Astrocyte (in vitro differentiated cells and primary cell): Measurements from ENCODE around the gene IQCH. TPM values are rescaled to one million over a fixed set of nuclear protein-coding genes. Genes with fewer than 3 reads are reported as not detected.

ENCODE experiments used
- DNase-seq: peaks from one replicate; pipeline ENCODE4 v3.0.0-alpha.2; 2010; ENCODE audit warnings: low read depth
- FAIRE-seq: peaks from 2 replicates; lab custom pipeline; 2011; peaks lifted over from hg19 to GRCh38; lab: Jason Lieb, UNC
- H2AFZ ChIP-seq: 2 replicates; pipeline ENCODE4 v1.6.0; 2012; ENCODE audit warnings: low read depth, low read length, inconsistent platforms
- H3K27ac ChIP-seq: 2 replicates; pipeline ENCODE4 v1.5.1; 2011; ENCODE audit warnings: low read depth, low read length, inconsistent platforms
- H3K27me3 ChIP-seq: 2 replicates; pipeline ENCODE4 v1.6.0; 2011; ENCODE audit warnings: low read length, inconsistent platforms; ENCODE audit not compliant: insufficient read depth
- H3K36me3 ChIP-seq: 2 replicates; pipeline ENCODE4 v1.5.1; 2011; ENCODE audit warnings: low read length, inconsistent platforms; ENCODE audit not compliant: insufficient read depth
- H3K4me1 ChIP-seq: 2 replicates; pipeline ENCODE4 v1.5.1; 2011; ENCODE audit warnings: low read length, inconsistent platforms; ENCODE audit not compliant: insufficient read depth
- H3K4me2 ChIP-seq: 2 replicates; pipeline ENCODE4 v1.6.0; 2012; ENCODE audit warnings: low read length, inconsistent platforms
- H3K4me3 ChIP-seq: 2 replicates; pipeline ENCODE4 v1.5.1; 2011; ENCODE audit warnings: low read depth, mild to moderate bottlenecking, low read length, inconsistent platforms; ENCODE audit not compliant: insufficient read depth
- H3K79me2 ChIP-seq: 2 replicates; pipeline ENCODE4 v1.6.0; 2012; ENCODE audit warnings: mild to moderate bottlenecking, low read length, inconsistent platforms; ENCODE audit not compliant: insufficient read depth
- H3K9ac ChIP-seq: 2 replicates; pipeline ENCODE4 v1.6.0; 2012; ENCODE audit warnings: mild to moderate bottlenecking, low read length, inconsistent platforms
- H3K9me3 ChIP-seq: 2 replicates; pipeline ENCODE4 v1.5.1; 2012; ENCODE audit warnings: low read depth, mild to moderate bottlenecking, low read length, inconsistent platforms; ENCODE audit not compliant: insufficient read depth
- H4K20me1 ChIP-seq: 2 replicates; pipeline ENCODE4 v1.6.0; 2012; ENCODE audit warnings: low read length, inconsistent platforms; ENCODE audit not compliant: insufficient read depth
- H3K27ac Mint-ChIP-seq: one replicate; pipeline ENCODE4 v1.8.0; 2021; ENCODE audit warnings: mild to moderate bottlenecking, mixed read lengths; ENCODE audit not compliant: unreplicated experiment
- H3K27me3 Mint-ChIP-seq: one replicate; pipeline ENCODE4 v1.8.0; 2021; ENCODE audit warnings: low read depth, mixed read lengths; ENCODE audit not compliant: unreplicated experiment
- H3K36me3 Mint-ChIP-seq: one replicate; pipeline ENCODE4 v1.8.0; 2021; ENCODE audit warnings: low read depth, mixed read lengths; ENCODE audit not compliant: unreplicated experiment
- H3K4me1 Mint-ChIP-seq: one replicate; pipeline ENCODE4 v1.8.0; 2021; ENCODE audit warnings: low read depth, mixed read lengths; ENCODE audit not compliant: unreplicated experiment
- H3K4me3 Mint-ChIP-seq: one replicate; pipeline ENCODE4 v1.8.0; 2021; ENCODE audit warnings: mild to moderate bottlenecking, moderate library complexity, mixed read lengths; ENCODE audit not compliant: unreplicated experiment
- H3K9me3 Mint-ChIP-seq: one replicate; pipeline ENCODE4 v1.8.0; 2021; ENCODE audit warnings: mild to moderate bottlenecking, mixed read lengths; ENCODE audit not compliant: unreplicated experiment
- EZH2 ChIP-seq: IDR thresholded peaks from 2 replicates; pipeline ENCODE4 v1.6.1; 2012; ENCODE audit warnings: mild to moderate bottlenecking, low read length, inconsistent platforms; ENCODE audit not compliant: insufficient read depth
- total RNA-seq: library from RNA; stranded (reverse); gene quantifications from 2 replicates; pipeline ENCODE4 v1.2.1, GENCODE V29; 2021
- TF ChIP-seq, protein P1 (sequence below): IDR thresholded peaks from 2 replicates; pipeline ENCODE4 v1.5.1; 2011; ENCODE audit warnings: low read depth, mild to moderate bottlenecking, inconsistent platforms, low read length, moderate library complexity; ENCODE audit not compliant: insufficient read depth

Gene IQCH
- total RNA-seq, 1 donor from 2014 or later: 2.7 TPM

DNA sequence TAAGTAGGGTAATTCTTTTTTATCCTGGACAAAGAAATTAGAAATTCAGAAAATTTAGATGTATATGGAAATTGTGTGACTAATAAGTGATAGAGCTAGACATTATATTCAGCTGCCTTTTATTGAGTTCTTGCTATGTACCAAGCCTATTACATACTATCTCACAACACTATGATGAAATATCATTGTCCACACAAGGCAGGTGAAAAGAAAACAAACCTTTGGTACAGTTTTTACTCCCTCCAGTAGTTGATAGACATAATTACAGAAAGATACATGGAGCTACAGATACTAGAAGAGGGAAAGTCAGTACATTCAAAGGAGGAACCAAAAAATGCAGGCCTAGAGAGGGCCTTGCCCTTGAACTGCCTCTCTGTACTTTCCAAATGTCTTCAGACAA, 4.8 kb downstream of the IQCH start:
- H3K4me3 Mint-ChIP-seq: no peak overlapping the region
- Histone ChIP-seq H3K9ac (no peak overlapping the region), H2AFZ (no peak overlapping the region), H3K9me3 (no peaks in the 10 kb centered on the region), H3K4me2 (no peak overlapping the region), H3K79me2 (no peaks in the 10 kb centered on the region), H3K27ac (no peak overlapping the region), H4K20me1 (no peaks in the 10 kb centered on the region), H3K27me3 (no peaks in the 10 kb centered on the region), H3K4me3 (no peak overlapping the region), H3K4me1 (no peaks in the 10 kb centered on the region), H3K36me3 (no peaks in the 10 kb centered on the region)
- no peak overlapping the region for H3K27ac Mint-ChIP-seq
- H3K27me3 Mint-ChIP-seq: no peaks in the 10 kb centered on the region
- H3K4me1 Mint-ChIP-seq: no peaks in the 10 kb centered on the region
- DNase-seq (no peak), FAIRE-seq (no peak)
- H3K9me3 Mint-ChIP-seq: no peaks in the 10 kb centered on the region
- H3K36me3 Mint-ChIP-seq: no peaks in the 10 kb centered on the region
- TF ChIP-seq EZH2: no peak
- TF ChIP-seq, protein P1, sequence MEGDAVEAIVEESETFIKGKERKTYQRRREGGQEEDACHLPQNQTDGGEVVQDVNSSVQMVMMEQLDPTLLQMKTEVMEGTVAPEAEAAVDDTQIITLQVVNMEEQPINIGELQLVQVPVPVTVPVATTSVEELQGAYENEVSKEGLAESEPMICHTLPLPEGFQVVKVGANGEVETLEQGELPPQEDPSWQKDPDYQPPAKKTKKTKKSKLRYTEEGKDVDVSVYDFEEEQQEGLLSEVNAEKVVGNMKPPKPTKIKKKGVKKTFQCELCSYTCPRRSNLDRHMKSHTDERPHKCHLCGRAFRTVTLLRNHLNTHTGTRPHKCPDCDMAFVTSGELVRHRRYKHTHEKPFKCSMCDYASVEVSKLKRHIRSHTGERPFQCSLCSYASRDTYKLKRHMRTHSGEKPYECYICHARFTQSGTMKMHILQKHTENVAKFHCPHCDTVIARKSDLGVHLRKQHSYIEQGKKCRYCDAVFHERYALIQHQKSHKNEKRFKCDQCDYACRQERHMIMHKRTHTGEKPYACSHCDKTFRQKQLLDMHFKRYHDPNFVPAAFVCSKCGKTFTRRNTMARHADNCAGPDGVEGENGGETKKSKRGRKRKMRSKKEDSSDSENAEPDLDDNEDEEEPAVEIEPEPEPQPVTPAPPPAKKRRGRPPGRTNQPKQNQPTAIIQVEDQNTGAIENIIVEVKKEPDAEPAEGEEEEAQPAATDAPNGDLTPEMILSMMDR: no peak

DNA sequence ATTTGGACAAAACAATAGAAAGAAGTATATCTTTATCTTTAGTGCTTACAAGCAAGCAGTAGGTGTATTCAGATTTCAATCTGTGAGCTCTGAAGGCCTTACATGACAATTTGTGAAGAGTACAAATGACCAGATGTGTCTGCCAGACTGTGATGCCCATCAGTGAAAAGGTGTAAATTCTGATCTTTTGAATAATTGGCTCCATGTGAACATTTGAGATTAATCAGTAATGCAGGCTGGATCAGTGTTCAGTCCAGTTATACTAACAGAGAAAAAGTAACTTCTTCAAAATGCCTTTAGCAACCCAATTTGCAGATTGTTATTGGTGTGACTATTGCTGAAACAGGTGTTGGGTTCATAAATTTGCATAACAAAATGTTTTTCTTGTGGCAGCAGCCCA, 5.2 kb downstream of the IQCH start:
- Mint-ChIP-seq H3K9me3 (no peaks in the 10 kb centered on the region), H3K27me3 (no peaks in the 10 kb centered on the region), H3K4me3 (no peak overlapping the region), H3K36me3 (no peaks in the 10 kb centered on the region), H3K4me1 (no peaks in the 10 kb centered on the region), H3K27ac (no peak overlapping the region)
- no peak overlapping the region for H2AFZ ChIP-seq
- H3K4me1 ChIP-seq: no peaks in the 10 kb centered on the region
- H3K4me3 ChIP-seq: no peak overlapping the region
- no peaks in the 10 kb centered on the region for H3K9me3 ChIP-seq
- no peak overlapping the region for H3K4me2 ChIP-seq
- H4K20me1 ChIP-seq: no peaks in the 10 kb centered on the region
- no peaks in the 10 kb centered on the region for H3K27me3 ChIP-seq
- H3K27ac ChIP-seq: no peak overlapping the region
- no peak for FAIRE-seq
- DNase-seq: no peak
- no peaks in the 10 kb centered on the region for H3K36me3 ChIP-seq
- no peaks in the 10 kb centered on the region for H3K79me2 ChIP-seq
- TF ChIP-seq, protein P1: no peak
- no peak for TF ChIP-seq EZH2
- no peak overlapping the region for H3K9ac ChIP-seq

DNA sequence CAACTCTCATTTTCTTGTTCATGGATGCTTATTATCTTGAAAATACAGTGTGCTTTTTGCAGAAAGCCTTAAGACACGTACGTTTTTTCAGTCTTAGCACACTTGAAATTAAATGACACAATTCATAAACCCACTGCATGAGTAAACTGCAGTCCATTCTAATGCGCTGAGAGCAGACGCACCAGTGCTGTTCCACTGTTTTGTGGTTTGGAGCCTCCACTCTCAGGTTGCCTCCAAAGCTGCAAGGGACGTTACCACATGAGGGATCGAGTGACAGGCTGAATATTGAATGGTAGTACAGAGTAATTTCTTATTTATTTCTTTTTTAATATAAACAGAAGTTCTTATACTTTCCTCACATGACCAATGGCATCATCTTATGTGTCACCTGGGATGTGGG, 12.3 kb downstream of the IQCH start:
- no peak for FAIRE-seq
- TF ChIP-seq, protein P1: no peak
- no peak for TF ChIP-seq EZH2

More for the DNA sequence above, 12.3 kb downstream of the IQCH start:
- no peak overlapping the region for H3K27ac ChIP-seq
- no peak for DNase-seq
- H3K4me1 ChIP-seq: no peaks in the 10 kb centered on the region
- H3K36me3 Mint-ChIP-seq: no peaks in the 10 kb centered on the region
- no peaks in the 10 kb centered on the region for H3K27me3 Mint-ChIP-seq
- no peak overlapping the region for H3K4me3 Mint-ChIP-seq
- H3K79me2 ChIP-seq: no peaks in the 10 kb centered on the region
- no peak overlapping the region for H2AFZ ChIP-seq
- H4K20me1 ChIP-seq: no peaks in the 10 kb centered on the region
- peaks cover 2% of the 10 kb centered on the region for H3K4me1 Mint-ChIP-seq
- H3K9me3 ChIP-seq: no peaks in the 10 kb centered on the region
- H3K4me3 ChIP-seq: no peak overlapping the region
- H3K27ac Mint-ChIP-seq: no peak overlapping the region
- no peak overlapping the region for H3K9ac ChIP-seq
- H3K9me3 Mint-ChIP-seq: peaks cover 3% of the 10 kb centered on the region
- no peaks in the 10 kb centered on the region for H3K27me3 ChIP-seq
- no peaks in the 10 kb centered on the region for H3K36me3 ChIP-seq
- H3K4me2 ChIP-seq: no peak overlapping the region
